GM19438 (cell line): ENCODE results near the gene SMYD1.

Experiments
- ATAC-seq: cut with Tn5 transposase; IDR thresholded peaks from one replicate; pipeline ENCODE4 v1.9.1; 2021; ENCODE audit warnings: low read depth; ENCODE audit not compliant: unreplicated experiment

Gene SMYD1

DNA sequence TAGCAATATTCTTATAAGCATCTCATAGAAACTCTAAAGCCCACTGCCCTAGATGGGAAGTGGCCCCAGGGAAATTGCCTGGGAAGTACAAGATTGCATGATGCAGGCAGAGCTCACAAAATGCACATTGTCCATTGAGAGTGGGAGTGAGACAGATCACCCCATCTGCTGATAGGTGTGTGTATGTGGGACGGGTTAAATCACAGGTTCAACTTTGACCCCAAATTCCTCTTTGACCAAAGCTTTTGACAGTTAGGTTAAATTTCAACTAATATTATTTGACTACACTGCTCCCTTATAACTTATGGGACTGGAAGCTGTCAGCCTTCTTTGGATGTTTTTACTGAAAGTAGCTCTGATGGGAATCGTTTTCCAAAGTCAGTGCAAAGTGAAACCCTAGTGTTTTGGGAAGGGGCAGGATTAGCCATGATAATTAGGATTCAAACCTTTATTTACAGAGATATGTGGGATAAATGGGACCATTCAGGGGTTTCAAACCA is 71.6 kb downstream of the SMYD1 start:
- ATAC-seq, result no peak

DNA sequence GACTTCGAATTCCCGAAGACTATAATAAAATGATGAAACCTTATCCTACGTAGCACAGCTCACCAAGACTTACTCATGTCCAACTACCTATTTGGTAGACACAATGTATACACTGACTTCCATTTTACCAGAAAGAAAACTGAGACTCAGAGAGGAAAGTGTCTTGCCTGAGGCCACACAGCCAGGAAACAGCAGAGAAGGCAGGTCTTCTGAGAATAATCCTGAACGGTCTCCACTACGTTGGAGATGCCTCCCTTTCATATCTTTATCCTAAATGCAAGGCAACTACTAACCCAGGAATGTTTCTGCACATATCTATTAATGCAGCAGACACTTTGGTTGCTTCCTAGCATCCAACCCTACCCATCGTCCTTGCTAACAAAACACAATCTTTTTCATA is 72.2 kb downstream of the SMYD1 start:
- ATAC-seq, result no peak

DNA sequence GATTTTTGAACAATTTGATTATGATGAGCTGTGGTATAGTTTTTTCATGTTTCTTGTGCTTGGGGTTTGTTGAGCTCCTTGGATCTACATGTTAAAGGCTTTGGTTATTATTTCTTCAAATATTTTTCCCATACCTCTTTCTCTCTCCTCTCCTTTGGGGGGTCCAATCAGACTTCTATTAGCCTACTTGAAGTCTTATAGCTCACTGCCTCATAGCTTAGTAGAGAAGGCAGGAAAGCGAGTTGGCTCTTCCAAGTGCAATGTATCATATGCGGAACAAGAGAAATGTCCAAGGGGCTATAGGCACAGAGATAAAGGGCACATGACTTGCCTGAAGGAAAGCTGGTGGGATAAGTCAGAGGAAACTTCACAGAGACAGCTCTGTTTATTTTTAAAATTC is 74.3 kb downstream of the SMYD1 start:
- ATAC-seq, result no peak

DNA sequence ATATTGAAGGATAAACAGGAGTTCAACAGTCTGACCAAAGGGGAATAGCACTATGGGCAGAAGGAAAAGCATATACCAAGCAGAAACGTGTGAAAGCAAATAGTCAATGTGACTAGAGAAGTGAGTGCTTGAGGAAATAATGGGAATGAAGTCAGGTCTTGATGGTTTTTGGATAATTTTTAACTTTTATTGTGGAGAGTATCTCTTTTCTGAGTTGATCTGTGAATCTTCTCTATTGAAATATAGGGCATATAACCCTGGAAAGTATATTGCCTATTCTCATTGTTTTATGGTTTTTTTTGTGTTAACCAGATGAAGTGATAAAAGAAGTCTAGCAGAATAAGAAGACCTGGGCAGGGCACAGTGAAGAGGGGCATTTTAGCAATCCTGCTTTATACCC is 76.6 kb downstream of the SMYD1 start:
- no peak for ATAC-seq

DNA sequence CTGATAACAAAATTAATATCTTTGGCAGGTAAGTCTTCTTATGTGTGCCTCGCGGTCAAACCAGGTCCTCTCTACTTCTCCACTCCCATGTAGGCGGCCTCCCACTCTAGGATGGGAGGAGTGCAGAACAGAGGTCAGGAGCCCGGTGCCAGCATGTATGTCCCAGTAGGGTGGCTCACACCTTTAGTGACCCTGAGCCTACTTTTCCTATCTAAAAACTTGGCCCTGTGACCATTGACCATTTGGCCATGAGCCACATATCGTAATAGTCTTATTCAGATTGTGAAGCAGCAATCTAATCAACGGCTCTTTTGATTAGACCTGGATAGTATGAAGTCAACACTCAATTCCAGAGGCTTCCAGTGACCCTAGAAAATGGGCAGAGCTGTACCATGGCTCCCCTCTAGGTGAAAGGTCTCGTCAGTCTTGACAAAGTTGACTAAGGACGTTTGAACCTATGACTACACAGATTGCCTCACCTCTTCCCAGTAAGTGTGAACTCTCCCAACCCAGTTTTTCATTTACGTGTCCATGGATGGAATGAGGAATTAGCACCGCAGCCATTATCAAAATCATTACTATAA is 77.4 kb downstream of the SMYD1 start:
- ATAC-seq, result no peak

DNA sequence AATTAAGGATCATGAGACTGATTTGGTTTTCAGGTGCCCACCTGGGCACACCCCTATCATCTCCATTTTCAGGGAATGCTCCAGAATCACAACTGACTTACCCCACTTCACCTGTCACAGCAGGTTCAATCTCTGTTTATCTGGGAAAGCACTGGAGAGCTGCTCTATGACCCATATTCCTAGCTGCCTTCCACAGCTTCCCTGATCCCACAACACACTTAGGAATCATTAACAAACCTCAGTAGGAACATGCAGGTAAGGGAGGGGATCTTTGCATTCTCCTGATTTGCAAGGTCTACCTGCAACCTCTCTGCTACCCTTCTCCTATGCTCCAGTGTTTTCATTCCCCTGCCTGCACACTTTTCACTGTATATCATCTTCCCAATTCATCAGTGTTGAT is 79.0 kb downstream of the SMYD1 start:
- ATAC-seq, result no peak

DNA sequence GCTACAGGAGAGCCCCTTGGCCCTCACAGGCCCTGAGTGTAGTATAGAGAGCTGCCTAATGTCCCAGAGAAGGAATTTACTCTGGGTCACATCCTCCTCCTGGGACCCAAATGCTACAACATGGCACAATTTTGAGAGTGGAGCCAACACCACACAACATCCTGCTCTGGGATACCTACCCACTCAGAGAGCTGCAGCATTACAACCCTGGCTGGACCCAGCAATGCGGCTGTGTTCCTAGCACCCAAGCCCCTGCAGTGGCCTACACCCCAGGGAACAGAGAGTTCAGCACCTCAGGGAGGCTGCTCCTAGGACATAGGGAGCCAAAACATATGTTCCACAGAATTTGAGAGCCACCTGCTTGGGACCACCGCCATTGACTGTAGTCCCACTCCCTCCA is 79.5 kb downstream of the SMYD1 start:
- no peak for ATAC-seq

DNA sequence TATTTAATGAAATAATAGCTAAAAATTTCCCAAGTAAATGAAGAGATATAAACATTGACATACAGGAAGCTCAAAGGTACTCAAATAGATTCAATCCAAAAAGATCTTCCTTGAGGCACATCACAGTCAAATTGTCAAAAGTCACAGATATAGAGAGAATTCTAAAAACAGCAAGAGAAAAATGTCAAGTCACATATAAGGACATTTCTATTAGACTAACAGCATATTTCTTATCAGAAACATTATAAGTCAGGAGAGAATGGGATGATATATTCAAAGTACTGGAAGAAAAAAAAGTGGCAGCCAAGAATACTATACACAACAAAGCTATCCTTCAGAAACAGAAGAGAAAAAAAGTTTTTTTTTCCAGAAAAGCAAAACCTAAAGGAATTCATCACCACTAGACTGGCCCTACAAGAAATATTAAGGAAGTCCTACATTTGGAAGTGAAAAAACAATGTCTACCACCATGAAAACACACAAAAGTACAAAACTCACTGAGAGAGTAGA is 81.4 kb downstream of the SMYD1 start:
- no peak for ATAC-seq

DNA sequence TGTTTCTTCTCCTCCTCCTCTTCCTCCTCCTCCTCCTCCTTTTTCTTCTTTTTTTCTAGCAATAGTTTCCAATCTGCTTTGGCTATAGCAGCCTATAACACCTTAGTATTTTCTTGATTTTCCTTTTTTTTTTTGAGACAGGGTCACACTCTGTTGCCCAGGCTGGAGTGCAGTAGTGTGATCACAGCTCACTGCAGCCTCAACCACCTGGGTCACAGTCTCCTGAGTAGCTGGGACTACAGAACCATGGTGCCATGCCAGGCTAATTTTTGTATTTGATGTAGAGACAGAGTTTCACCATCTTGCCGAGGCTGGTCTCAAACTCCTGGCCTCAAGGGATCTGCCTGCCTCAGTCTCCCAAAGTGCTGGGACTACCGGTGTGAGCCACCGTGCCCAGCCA is 91.9 kb downstream of the SMYD1 start:
- no peak for ATAC-seq

DNA sequence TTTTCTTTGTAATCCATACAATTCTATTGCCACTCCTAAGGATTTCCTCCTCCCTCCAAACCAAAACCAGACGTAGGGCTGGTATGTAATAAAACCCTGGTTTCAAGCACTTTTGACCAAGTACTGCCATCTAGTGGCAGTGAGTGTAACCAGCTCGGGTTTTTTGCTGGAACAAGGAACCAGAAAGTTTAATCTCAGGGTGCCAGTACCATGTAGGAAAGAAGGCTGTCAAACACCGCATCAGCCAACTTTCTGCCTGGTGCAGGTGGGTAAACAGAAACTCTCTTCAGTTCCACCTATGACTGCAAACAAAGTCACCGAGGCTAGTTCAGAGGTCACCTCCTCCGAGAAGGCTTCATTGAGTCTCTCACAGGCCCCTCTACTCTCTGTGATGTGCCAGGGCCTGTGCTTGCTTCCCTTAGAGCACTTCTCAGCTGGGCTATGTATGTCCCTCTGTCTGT is 92.4 kb downstream of the SMYD1 start:
- ATAC-seq, result no peak

DNA sequence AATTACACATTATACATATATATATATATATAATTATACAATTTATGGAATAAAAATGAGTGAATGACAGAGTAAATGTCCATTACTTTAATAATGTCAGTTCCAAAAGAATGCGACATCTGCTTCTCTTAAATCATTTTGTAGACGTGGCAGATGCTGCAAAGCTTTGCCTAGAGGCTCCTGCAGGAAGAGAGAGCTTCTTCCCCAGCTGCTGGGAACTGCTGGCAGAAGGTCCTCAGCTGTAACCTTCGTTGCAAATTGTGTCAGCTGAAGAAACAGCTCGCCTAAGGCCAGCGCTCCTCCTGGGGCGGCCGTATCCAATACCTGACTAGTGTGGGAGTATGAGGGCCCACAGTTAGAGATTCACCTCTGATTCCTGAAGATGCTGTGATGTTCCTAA is 92.9 kb downstream of the SMYD1 start:
- no peak for ATAC-seq

DNA sequence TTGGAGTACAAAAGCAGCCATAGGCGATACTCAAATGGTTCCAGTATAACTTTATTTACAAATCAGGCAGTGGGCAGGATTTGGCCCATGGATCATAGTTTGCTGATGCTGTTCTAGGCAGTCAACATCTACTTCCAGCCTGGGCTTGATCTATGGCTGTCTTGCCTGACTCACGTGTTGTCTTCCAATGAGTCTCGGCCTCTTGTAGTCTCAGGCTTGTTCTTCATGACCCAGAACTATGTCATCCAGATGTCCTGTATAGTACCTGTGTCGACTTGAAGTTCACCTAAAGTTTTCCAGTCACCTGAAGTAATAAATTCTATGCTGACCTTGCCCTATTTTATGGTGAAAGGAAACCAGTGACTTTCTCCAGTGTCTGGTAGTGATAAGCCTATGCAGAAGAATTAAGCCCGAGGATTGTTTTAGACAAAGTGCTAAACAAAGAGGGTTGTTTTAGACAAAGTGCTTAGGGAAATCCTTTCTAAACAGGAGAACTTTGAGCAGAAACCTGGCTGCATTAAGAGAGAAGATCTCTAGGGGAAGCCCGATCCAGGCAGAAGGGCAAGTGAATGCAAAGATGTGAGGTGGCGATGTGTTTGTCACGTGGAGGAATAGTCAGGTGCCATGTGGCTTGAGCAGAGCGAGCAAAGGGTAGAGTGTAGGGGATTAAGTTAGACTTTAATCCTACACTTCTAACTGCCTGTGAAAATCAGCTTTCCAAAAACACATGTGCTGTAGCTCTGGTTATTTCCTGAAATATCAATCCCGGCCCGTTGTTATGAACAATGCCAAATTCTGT is 94.0 kb downstream of the SMYD1 start:
- no peak for ATAC-seq
